ENCODE results near the gene ATP7A.

GRCh38 chrX:77900688-77901087 is 9.8 kb upstream of the ATP7A start:
- TF ChIP-seq CTCF (conservative IDR thresholded peaks at IDR 0.05; ENCODE audit: low read length) (no peak), EZH2phosphoT487 (IDR thresholded peaks at IDR 0.05; ENCODE audit: borderline replicate concordance, low read depth, low read length) (no peak)
